ENCODE results near the gene CFAP20. TPM values are rescaled to one million over a fixed set of nuclear protein-coding genes. Genes with fewer than 3 reads are reported as not detected.

Gene CFAP20
- total RNA-seq, 4 donors from 2014 or later = 13.8 to 27.5 (median 24.1) TPM

DNA sequence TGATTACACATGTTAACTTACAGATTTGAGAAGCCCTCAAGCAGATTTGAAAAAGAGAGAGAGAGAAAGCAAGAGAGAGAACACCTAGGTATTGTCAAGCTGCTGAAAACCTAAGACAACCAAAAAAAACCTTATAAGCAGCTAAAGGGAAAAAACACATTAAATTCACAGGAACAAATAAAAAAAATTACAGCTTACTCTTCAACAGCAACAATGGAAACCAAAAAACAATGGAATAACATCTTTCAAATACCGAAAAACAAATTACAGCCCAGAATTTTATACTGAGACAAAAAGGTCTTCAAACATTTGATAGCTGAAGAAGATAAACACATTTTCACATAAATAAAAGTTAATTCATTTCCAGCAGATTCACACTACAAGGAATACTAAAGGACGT, 8.4 kb upstream of the CFAP20 start:
- no peak for TF ChIP-seq CTCF (IDR thresholded peaks at IDR 0.05; ENCODE audit: low read depth)

DNA sequence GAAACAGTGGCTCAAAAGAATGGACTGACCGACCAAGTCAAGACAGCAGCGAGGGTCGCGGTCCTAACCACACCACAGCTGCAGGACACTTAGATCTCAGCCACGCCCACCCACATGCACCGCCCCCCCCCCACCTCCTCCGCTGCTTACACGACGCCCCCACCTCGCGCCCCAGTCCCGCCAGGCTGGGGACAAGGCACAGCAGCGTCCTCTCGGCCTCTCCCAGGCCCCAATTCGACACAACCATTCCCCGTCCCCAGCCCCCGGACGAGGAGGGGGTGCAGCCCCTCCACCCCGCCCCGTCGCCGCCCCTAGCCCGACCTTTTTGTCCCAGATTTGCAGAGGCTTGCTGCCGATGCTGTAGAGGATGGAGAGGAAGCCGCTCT, 477 bp downstream of the CFAP20 start:
- TF ChIP-seq CTCF (IDR thresholded peaks at IDR 0.05; ENCODE audit: low read depth) = no peak

DNA sequence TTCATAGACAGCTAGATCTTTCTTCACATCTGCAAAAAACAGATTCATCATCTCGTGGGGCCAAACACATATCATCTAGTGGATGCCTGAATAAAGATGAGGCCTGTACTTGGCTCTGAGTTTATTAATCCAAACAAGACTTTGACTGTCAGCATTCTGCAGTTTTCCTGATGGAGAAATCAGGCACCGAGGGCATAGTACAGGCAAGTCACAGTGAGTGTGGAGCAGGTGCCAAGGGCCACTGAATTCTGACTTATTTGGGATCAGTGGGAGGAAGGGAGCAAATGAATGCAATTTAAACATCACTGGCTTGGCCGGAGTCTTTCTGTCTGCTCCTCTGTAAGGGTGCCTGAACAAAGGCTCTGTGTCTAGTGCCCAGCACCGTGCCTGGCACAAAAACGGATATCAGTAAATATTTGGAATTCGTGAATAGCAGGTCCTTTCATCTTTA, 975 bp downstream of the CFAP20 start:
- TF ChIP-seq CTCF (IDR thresholded peaks at IDR 0.05; ENCODE audit: low read depth) = no peak

DNA sequence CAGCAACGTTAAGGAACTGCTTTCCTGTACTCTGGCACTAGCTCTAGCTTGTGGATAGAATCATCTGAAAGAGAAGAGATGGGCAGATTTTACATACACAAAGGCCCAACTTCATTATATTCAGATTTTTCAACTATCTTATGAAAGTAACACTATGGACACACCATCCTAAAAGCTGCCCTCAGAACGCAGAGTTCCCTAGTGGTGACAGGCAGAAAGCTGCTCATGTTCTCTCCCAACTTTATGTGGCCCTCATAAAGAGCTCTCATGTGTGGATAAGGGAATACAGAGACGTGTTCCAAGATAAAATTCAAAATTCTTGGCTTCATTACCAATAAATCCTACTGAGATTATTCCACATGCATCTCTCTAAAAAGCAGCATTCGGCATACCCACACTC, 1.5 kb downstream of the CFAP20 start:
- no peak for TF ChIP-seq CTCF (IDR thresholded peaks at IDR 0.05; ENCODE audit: low read depth)

DNA sequence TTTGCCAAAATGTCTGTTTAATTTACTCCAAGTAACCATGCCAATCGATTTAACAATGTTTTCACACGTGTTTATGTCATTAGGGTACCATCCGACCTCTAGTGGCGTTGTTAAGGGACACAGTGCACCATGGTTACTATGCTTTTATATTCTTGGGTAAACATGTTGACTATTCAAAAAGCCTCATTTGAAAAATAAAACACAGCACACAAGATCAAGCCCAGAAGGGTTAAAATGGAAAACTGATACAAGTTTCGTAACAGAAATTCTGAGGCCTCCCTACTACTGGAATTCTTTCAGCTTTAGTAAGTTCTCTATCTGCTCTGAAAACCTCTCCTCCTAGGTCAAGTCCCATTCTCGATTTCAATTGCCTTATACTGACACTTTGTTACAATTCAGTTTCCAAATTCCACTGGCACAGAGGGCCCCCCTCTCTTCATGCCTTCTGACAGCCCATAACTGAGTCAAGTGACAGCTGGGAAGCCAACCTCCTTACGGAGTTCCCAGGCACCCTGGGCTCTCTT, 2.1 kb downstream of the CFAP20 start:
- TF ChIP-seq CTCF (IDR thresholded peaks at IDR 0.05; ENCODE audit: low read depth) = no peak

DNA sequence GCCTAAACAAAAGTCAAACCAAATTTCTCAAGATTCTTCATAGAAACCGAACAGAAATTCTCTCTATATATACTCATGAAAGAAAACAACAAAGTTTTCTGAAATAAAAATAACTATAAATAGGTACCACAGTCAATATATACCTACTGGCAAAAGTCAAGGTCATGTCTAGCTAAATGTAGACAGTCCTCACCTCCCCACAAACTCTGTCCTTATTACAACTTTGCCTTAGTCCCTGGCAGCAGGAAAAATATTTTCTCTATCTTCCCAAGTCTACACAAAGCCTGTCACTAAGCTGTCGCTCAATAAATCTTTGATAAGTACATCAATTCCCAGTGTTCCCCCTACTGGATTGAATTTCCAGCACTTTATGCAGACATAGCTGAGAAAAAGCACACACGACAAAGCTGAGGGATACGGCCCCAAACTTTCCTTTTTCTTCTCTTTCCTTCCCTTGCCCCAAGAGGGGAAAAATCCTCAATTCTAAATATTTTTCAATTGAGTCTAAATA, 2.7 kb downstream of the CFAP20 start:
- TF ChIP-seq CTCF (IDR thresholded peaks at IDR 0.05; ENCODE audit: low read depth) = no peak

- TF ChIP-seq CTCF (IDR thresholded peaks at IDR 0.05; ENCODE audit: low read depth) = no peak
These were observed 3.3 kb downstream of the CFAP20 start for GRCh38 chr16:58125781-58126335.
